SK-N-SH treated with all-trans-retinoic acid at 6 μM for 48 hours (cell line): ENCODE results near the gene ASAH2.

ENCODE experiments used
- ATAC-seq: fragments of 200-7000 bp; cut with Tn5 transposase; 3 replicates; pipeline ENCODE4 v1.9.1; 2020; ENCODE audit warnings: mild to moderate bottlenecking, moderate library complexity
- BACH2 ChIP-seq: fragments of 250-450 bp; sonication (Bioruptor Pico); IDR thresholded peaks from 2 replicates; pipeline ENCODE4 v1.9.0; 2021; ENCODE audit warnings: mild to moderate bottlenecking, borderline replicate concordance
- CSDC2 ChIP-seq: fragments of 250-450 bp; sonication (Bioruptor Pico); IDR thresholded peaks from 2 replicates; pipeline ENCODE4 v1.5.0; 2020; ENCODE audit warnings: mild to moderate bottlenecking, moderate library complexity
- ESRRG ChIP-seq: fragments of 250-450 bp; sonication (Bioruptor Pico); IDR thresholded peaks from 2 replicates; pipeline ENCODE4 v1.6.1; 2021; ENCODE audit warnings: mild to moderate bottlenecking
- GLIS3 ChIP-seq: fragments of 250-450 bp; sonication (Bioruptor Pico); IDR thresholded peaks from 2 replicates; pipeline ENCODE4 v1.5.0; 2020; ENCODE audit warnings: mild to moderate bottlenecking, moderate library complexity
- OSR1 ChIP-seq: fragments of 250-450 bp; sonication (Bioruptor Pico); IDR thresholded peaks from 2 replicates; pipeline ENCODE4 v1.8.0; 2022; ENCODE audit warnings: moderate library complexity, mild to moderate bottlenecking, inconsistent platforms
- PPARA ChIP-seq: fragments of 250-450 bp; sonication (Bioruptor Pico); IDR thresholded peaks from 2 replicates; pipeline ENCODE4 v1.5.0; 2020; ENCODE audit warnings: mild to moderate bottlenecking, borderline replicate concordance
- RARB ChIP-seq: fragments of 250-450 bp; sonication (Bioruptor Pico); IDR thresholded peaks from 2 replicates; pipeline ENCODE4 v1.8.0; 2021; ENCODE audit warnings: mild to moderate bottlenecking, moderate library complexity
- SNAI2 ChIP-seq: fragments of 250-450 bp; sonication (Bioruptor Pico); IDR thresholded peaks from 2 replicates; pipeline ENCODE4 v1.5.0; 2020; ENCODE audit warnings: mild to moderate bottlenecking, moderate library complexity
- TCF4 ChIP-seq: fragments of 250-450 bp; sonication (Bioruptor Pico); IDR thresholded peaks from 2 replicates; pipeline ENCODE4 v1.8.0; 2021; ENCODE audit warnings: mild to moderate bottlenecking, moderate library complexity, borderline replicate concordance
- ZFP3 ChIP-seq: fragments of 250-450 bp; sonication (Bioruptor Pico); IDR thresholded peaks from 2 replicates; pipeline ENCODE4 v1.5.0; 2020; ENCODE audit warnings: mild to moderate bottlenecking, moderate library complexity
- ZFP30 ChIP-seq: fragments of 450-650 bp; formaldehyde crosslinking; IDR thresholded peaks from 2 replicates; pipeline ENCODE4 v1.5.0; 2022; ENCODE audit warnings: mild to moderate bottlenecking, moderate library complexity
- ZNF565 ChIP-seq: fragments of 450-650 bp; formaldehyde crosslinking; conservative IDR thresholded peaks from 2 replicates; pipeline ENCODE4 v1.5.0; 2020; ENCODE audit warnings: low read depth, mild to moderate bottlenecking, moderate library complexity
- ZNF70 ChIP-seq: fragments of 450-650 bp; formaldehyde crosslinking; IDR thresholded peaks from 2 replicates; pipeline ENCODE4 v1.5.0; 2020; ENCODE audit warnings: mild to moderate bottlenecking, moderate library complexity
- TF ChIP-seq, protein P1 (sequence below): fragments of 250-450 bp; sonication (Bioruptor Pico); IDR thresholded peaks from 2 replicates; pipeline ENCODE4 v1.5.1; 2020; ENCODE audit warnings: low read depth, mild to moderate bottlenecking, moderate library complexity
- TF ChIP-seq, protein P2 (sequence below): fragments of 250-450 bp; sonication (Bioruptor Pico); IDR thresholded peaks from 2 replicates; pipeline ENCODE4 v1.5.1; 2021; ENCODE audit warnings: mild to moderate bottlenecking, moderate library complexity
- TF ChIP-seq, protein P3 (sequence below): fragments of 250-450 bp; sonication (Bioruptor Pico); IDR thresholded peaks from 2 replicates; pipeline ENCODE4 v1.8.0; 2021; ENCODE audit warnings: low read depth, mild to moderate bottlenecking, moderate library complexity, borderline replicate concordance
- TF ChIP-seq, protein P4 (sequence below): fragments of 250-450 bp; sonication (Bioruptor Pico); IDR thresholded peaks from 2 replicates; pipeline ENCODE4 v1.5.0; 2020; ENCODE audit warnings: mild to moderate bottlenecking, moderate library complexity
- TF ChIP-seq, protein P5 (sequence below): fragments of 250-450 bp; sonication (Bioruptor Pico); IDR thresholded peaks from 2 replicates; pipeline ENCODE4 v1.8.0; 2020; ENCODE audit warnings: mild to moderate bottlenecking, moderate library complexity, borderline replicate concordance

The ASAH2 gene

DNA sequence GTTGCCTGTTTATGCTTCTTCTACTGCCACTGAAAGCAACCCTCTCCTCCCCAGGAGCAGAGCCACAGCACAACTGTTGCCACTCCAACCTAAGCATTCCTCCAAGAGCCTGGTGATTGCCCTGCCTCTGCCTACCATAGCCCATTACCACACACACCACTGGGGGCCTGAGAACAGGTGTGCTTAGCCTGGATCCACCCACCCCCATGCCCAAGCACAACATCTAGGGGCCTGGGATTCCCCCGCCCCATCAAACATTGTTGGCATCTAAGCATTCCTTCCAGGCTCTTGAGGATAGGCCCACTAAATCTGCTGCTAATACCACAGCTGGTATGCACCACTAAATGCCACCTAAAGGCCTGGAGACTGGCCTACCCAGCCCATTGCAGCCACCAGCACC, 43.3 kb upstream of the ASAH2 start:
- no peak for TF ChIP-seq RARB (CRISPR knock-in tag)

DNA sequence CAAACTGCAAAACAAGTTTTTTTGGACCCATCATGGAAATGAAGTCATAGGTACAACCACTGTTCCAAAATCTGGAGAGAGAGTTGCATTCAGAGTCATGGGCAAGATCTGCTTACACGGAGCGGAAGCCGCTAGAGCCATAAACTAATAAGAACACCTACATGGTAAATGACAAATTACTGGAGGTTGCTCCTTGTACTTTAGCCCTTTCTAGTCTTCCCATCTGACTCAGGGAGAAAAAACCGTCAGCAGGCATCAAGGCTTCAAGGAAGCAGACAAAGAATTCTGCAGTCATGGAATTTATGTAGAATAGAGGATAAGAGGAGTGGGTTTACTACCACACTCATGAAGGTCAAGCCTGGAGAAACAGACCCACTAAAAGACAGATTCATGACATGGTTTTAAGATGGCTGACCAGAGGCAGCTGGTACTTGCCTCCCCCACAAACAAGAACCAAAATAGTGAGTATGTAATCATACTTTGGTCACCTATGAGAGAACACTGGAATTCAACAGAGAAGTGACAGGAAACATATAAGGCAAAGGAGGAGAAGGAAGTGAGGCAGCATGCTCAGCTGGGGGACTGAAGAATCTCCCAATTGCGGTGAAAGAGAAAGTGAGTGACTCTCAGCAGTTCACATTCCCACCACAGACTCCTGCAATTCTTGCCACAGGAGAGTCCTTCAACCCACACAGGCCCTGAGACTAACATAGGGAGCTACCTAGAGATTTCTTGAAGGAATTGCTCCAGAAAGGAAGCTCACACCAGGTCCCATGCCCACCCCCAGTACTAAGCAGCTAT, 42.4 kb upstream of the ASAH2 start:
- no peak for ATAC-seq
- TF ChIP-seq, protein P1, sequence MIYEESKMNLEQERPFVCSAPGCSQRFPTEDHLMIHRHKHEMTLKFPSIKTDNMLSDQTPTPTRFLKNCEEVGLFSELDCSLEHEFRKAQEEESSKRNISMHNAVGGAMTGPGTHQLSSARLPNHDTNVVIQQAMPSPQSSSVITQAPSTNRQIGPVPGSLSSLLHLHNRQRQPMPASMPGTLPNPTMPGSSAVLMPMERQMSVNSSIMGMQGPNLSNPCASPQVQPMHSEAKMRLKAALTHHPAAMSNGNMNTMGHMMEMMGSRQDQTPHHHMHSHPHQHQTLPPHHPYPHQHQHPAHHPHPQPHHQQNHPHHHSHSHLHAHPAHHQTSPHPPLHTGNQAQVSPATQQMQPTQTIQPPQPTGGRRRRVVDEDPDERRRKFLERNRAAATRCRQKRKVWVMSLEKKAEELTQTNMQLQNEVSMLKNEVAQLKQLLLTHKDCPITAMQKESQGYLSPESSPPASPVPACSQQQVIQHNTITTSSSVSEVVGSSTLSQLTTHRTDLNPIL (CRISPR knock-in tag), result no peak
- TF ChIP-seq GLIS3 (CRISPR knock-in tag) (no peak), ZFP30 (CRISPR knock-in tag) (no peak), ESRRG (CRISPR knock-in tag) (no peak), OSR1 (CRISPR knock-in tag) (no peak), CSDC2 (CRISPR knock-in tag) (no peak), TCF4 (CRISPR knock-in tag) (no peak), ZFP3 (CRISPR knock-in tag) (no peak), ZNF565 (CRISPR knock-in tag) (no peak), ZNF70 (CRISPR knock-in tag) (no peak), SNAI2 (CRISPR knock-in tag) (no peak), RARB (CRISPR knock-in tag) (no peak), BACH2 (CRISPR knock-in tag) (no peak)
- TF ChIP-seq, protein P2, sequence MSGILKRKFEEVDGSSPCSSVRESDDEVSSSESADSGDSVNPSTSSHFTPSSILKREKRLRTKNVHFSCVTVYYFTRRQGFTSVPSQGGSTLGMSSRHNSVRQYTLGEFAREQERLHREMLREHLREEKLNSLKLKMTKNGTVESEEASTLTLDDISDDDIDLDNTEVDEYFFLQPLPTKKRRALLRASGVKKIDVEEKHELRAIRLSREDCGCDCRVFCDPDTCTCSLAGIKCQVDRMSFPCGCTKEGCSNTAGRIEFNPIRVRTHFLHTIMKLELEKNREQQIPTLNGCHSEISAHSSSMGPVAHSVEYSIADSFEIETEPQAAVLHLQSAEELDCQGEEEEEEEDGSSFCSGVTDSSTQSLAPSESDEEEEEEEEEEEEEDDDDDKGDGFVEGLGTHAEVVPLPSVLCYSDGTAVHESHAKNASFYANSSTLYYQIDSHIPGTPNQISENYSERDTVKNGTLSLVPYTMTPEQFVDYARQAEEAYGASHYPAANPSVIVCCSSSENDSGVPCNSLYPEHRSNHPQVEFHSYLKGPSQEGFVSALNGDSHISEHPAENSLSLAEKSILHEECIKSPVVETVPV (CRISPR knock-in tag), result no peak
- TF ChIP-seq, protein P3, sequence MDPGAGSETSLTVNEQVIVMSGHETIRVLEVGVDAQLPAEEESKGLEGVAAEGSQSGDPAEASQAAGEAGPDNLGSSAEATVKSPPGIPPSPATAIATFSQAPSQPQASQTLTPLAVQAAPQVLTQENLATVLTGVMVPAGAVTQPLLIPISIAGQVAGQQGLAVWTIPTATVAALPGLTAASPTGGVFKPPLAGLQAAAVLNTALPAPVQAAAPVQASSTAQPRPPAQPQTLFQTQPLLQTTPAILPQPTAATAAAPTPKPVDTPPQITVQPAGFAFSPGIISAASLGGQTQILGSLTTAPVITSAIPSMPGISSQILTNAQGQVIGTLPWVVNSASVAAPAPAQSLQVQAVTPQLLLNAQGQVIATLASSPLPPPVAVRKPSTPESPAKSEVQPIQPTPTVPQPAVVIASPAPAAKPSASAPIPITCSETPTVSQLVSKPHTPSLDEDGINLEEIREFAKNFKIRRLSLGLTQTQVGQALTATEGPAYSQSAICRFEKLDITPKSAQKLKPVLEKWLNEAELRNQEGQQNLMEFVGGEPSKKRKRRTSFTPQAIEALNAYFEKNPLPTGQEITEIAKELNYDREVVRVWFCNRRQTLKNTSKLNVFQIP (CRISPR knock-in tag), result no peak
- TF ChIP-seq, protein P4, sequence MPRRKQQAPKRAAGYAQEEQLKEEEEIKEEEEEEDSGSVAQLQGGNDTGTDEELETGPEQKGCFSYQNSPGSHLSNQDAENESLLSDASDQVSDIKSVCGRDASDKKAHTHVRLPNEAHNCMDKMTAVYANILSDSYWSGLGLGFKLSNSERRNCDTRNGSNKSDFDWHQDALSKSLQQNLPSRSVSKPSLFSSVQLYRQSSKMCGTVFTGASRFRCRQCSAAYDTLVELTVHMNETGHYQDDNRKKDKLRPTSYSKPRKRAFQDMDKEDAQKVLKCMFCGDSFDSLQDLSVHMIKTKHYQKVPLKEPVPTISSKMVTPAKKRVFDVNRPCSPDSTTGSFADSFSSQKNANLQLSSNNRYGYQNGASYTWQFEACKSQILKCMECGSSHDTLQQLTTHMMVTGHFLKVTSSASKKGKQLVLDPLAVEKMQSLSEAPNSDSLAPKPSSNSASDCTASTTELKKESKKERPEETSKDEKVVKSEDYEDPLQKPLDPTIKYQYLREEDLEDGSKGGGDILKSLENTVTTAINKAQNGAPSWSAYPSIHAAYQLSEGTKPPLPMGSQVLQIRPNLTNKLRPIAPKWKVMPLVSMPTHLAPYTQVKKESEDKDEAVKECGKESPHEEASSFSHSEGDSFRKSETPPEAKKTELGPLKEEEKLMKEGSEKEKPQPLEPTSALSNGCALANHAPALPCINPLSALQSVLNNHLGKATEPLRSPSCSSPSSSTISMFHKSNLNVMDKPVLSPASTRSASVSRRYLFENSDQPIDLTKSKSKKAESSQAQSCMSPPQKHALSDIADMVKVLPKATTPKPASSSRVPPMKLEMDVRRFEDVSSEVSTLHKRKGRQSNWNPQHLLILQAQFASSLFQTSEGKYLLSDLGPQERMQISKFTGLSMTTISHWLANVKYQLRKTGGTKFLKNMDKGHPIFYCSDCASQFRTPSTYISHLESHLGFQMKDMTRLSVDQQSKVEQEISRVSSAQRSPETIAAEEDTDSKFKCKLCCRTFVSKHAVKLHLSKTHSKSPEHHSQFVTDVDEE, result no peak
- TF ChIP-seq, protein P5, sequence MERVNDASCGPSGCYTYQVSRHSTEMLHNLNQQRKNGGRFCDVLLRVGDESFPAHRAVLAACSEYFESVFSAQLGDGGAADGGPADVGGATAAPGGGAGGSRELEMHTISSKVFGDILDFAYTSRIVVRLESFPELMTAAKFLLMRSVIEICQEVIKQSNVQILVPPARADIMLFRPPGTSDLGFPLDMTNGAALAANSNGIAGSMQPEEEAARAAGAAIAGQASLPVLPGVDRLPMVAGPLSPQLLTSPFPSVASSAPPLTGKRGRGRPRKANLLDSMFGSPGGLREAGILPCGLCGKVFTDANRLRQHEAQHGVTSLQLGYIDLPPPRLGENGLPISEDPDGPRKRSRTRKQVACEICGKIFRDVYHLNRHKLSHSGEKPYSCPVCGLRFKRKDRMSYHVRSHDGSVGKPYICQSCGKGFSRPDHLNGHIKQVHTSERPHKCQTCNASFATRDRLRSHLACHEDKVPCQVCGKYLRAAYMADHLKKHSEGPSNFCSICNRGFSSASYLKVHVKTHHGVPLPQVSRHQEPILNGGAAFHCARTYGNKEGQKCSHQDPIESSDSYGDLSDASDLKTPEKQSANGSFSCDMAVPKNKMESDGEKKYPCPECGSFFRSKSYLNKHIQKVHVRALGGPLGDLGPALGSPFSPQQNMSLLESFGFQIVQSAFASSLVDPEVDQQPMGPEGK (CRISPR knock-in tag), result no peak

More for the DNA sequence above, 43.3 kb upstream of the ASAH2 start:
- no peak for ATAC-seq

DNA sequence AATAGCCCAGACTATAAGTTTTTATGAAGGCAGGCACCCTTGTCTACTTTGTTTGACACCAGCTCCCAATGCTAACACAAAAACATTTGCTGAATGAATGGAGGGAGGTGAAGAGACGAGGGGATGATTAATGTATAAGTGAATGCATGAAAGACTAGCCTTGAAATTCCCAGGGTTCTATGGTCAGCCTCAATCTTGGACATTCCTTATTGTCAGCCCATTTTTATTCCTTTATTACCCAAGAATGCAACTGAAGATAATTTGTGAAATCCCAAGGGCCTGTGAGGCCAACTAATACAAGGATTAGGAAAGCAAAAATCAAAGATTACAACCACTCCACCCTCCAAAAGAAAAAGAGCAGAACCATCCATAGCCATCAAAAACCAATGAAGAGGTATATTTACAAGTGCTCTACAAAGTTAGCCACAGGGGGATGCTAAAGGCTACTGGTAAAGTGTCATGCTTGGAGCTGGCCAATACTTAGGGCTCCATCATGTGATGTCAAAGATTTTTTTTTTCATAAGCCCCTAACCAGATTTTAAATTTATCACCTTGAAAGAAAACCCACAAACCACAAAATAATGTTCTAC, 40.0 kb upstream of the ASAH2 start:
- peak; percentile 51; the same call in 1 of the 3 replicates for ATAC-seq
- TF ChIP-seq SNAI2 (CRISPR knock-in tag), result no peak

DNA sequence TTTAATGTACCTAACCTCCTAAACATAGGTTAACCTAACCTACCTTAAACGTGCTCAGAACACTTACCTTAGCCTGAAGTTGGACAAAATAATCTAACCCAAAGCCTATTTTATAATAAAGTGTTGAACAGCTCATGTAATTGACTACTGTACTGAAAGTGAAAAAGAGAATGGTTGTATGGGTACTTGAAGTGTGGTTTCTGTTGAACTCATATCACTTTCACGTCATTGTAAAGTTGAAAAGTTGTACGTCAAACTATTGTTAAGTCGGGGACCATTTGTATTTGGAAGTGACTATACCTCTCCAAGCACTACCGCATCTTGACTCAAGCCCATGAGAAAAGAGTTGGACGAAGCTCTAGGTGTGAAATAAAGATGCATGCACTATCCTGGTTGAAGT, 37.9 kb upstream of the ASAH2 start:
- no peak for ATAC-seq
- TF ChIP-seq SNAI2 (CRISPR knock-in tag), result no peak
- TF ChIP-seq, protein P5 (CRISPR knock-in tag), result no peak
- TF ChIP-seq PPARA (CRISPR knock-in tag), result no peak
- TF ChIP-seq, all 23 proteins: peak for 0
